ENCODE data around the gene ALDOB. TPM values are rescaled to one million over a fixed set of nuclear protein-coding genes. Genes with fewer than 3 reads are reported as not detected.

The ALDOB gene
- total and polyA plus RNA-seq, 2 of the 13 experiments (the other 11 are each of a cell fraction or from before 2014, with no cell fraction given), result 0.29 to 0.97 TPM

DNA sequence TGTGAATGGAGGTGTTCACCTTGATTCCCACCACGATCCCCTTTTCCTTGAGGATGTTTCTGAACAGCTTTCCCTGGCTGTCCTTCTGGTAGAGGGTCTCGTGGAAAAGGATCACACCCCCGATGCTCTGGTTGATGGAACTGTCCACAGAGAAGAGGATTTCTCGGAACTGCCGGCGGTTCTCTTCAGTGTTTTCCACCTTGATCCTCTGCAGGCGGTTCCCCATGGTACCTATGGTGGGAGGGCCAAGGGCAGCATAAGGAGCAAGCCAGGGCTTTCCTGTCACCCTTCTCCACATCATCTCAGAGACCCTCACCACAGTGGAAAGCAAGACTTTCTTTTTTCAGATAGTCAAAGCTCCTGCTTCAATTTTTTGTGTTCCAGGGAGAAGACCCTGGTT, 5.8 kb downstream of the ALDOB start:
- Histone ChIP-seq H3K4me2 (ENCODE audit: low read depth, low read length) (no peak overlapping the region), H3K9me3 (ENCODE audit: low read length) (no peaks in the 10 kb centered on the region), H3K36me3 (replicated peaks in 1 of 2; ENCODE audit: control insufficient read depth in 1 of 2, insufficient read depth in 2 of 2, low read length in 2 of 2) (no peaks in the 10 kb centered on the region), H3K27me3 (ENCODE audit: control insufficient read depth in 1 of 2, insufficient read depth in 2 of 2, low read length in 2 of 2) (no peaks in the 10 kb centered on the region), H3K9ac (ENCODE audit: insufficient read depth, low read depth, low read length) (no peak overlapping the region), H4K20me1 (ENCODE audit: insufficient read depth, low read length) (no peaks in the 10 kb centered on the region), H2AFZ (ENCODE audit: low read length) (no peak overlapping the region), H3K79me2 (ENCODE audit: insufficient read depth, low read length) (no peaks in the 10 kb centered on the region), H3K4me3 (replicated peaks in 1 of 3; ENCODE audit: insufficient read depth in 1 of 3, low read depth in 2 of 3, low read length in 3 of 3) (no peak overlapping the region), H3K4me1 (ENCODE audit: insufficient read depth, low read length) (peaks cover 88% of the 10 kb centered on the region), H3K27ac (ENCODE audit: extremely low read length, insufficient read depth, low read length) (no peak overlapping the region)
- ATAC-seq (no peak), DNase-seq (ENCODE audit: low spot score) (no peak), FAIRE-seq (no peak)
- no peak for TF ChIP-seq ARNT2 (CRISPR knock-in tag; IDR thresholded peaks at IDR 0.05; ENCODE audit: low read depth)
- no peak for TF ChIP-seq SIX1 (CRISPR knock-in tag; IDR thresholded peaks at IDR 0.05; ENCODE audit: borderline replicate concordance)
- TF ChIP-seq ZNF605 (CRISPR knock-in tag; IDR thresholded peaks at IDR 0.05), result peak; percentile 56; the same call in 1 of the 2 replicates
- TF ChIP-seq ZNF367 (CRISPR knock-in tag; IDR thresholded peaks at IDR 0.05; ENCODE audit: borderline replicate concordance), result 0 out of 2 replicates have a peak, but pooled peaks have one; percentile 45
- no peak for TF ChIP-seq AHR (CRISPR knock-in tag; IDR thresholded peaks at IDR 0.05)
- CTCF ChIA-PET (ENCODE audit: low intra/inter-chr PET ratio, low total read pairs), result no interaction called here
- POLR2A ChIA-PET, result interaction anchor here (2.7 kb wide), 1 partner anchor 16 kb away, joined by 6 read pairs; no protein-coding TSS in a partner anchor
- in situ Hi-C loops (cut with HindIII; ENCODE audit: extremely low pct_ligation_motif_present, low pct_unique_long_range_greater_than_20kb) (no loop called here), intact Hi-C loops (cut with micrococcal nuclease; ENCODE audit: unreplicated experiment) (no loop called here)
- no TSS peak for BruUV-seq (replicated peaks)
- 99% methylated on average over 7 of the region's 7 CpGs for WGBS (ENCODE audit: low lambda C conversion rate)

DNA sequence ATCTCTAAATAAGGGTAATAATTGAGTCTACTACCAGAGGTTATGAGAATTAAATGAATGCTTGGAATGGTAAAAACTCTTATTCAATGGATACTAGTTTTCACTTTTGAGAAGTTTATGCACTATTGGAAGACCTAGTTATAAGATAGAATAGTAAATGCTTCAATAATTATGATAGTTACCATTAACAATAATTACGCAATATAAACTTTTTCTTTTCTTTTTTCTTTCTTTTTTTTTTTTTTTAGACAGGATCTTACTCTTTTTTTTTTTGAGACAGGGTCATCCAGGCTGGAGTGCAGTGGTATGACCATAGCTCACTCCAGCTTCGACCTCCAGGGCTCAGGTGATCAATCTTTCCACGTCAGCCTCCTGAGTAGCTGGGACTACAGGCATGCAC, 6.7 kb downstream of the ALDOB start:
- H3K27ac ChIP-seq (ENCODE audit: extremely low read length, insufficient read depth, low read length), result no peak overlapping the region
- H3K9me3 ChIP-seq (ENCODE audit: low read length), result no peaks in the 10 kb centered on the region
- no peaks in the 10 kb centered on the region for H3K36me3 ChIP-seq (replicated peaks in 1 of 2; ENCODE audit: control insufficient read depth in 1 of 2, insufficient read depth in 2 of 2, low read length in 2 of 2)

More for the DNA sequence above, 6.7 kb downstream of the ALDOB start:
- no TSS peak for BruUV-seq (replicated peaks)
- ChIA-PET POLR2A (interaction anchor here (2.7 kb wide), 1 partner anchor 17 kb away, joined by 6 read pairs; no protein-coding TSS in a partner anchor), CTCF (ENCODE audit: low intra/inter-chr PET ratio, low total read pairs) (no interaction called here)
- 94% methylated on average over 3 of the region's 3 CpGs for WGBS (ENCODE audit: low lambda C conversion rate)
- in situ Hi-C loops (cut with HindIII; ENCODE audit: extremely low pct_ligation_motif_present, low pct_unique_long_range_greater_than_20kb), result no loop called here
- ATAC-seq, result no peak
- Histone ChIP-seq H3K9ac (ENCODE audit: insufficient read depth, low read depth, low read length) (no peak overlapping the region), H3K4me1 (ENCODE audit: insufficient read depth, low read length) (peaks cover 88% of the 10 kb centered on the region), H3K27me3 (ENCODE audit: control insufficient read depth in 1 of 2, insufficient read depth in 2 of 2, low read length in 2 of 2) (no peaks in the 10 kb centered on the region), H4K20me1 (ENCODE audit: insufficient read depth, low read length) (no peaks in the 10 kb centered on the region), H3K79me2 (ENCODE audit: insufficient read depth, low read length) (no peaks in the 10 kb centered on the region), H2AFZ (ENCODE audit: low read length) (no peak overlapping the region), H3K4me3 (replicated peaks in 1 of 3; ENCODE audit: insufficient read depth in 1 of 3, low read depth in 2 of 3, low read length in 3 of 3) (no peak overlapping the region), H3K4me2 (ENCODE audit: low read depth, low read length) (no peak overlapping the region)
- DNase-seq (ENCODE audit: low spot score), result no peak
- intact Hi-C loops (cut with micrococcal nuclease; ENCODE audit: unreplicated experiment), result no loop called here
- TF ChIP-seq, protein P1, sequence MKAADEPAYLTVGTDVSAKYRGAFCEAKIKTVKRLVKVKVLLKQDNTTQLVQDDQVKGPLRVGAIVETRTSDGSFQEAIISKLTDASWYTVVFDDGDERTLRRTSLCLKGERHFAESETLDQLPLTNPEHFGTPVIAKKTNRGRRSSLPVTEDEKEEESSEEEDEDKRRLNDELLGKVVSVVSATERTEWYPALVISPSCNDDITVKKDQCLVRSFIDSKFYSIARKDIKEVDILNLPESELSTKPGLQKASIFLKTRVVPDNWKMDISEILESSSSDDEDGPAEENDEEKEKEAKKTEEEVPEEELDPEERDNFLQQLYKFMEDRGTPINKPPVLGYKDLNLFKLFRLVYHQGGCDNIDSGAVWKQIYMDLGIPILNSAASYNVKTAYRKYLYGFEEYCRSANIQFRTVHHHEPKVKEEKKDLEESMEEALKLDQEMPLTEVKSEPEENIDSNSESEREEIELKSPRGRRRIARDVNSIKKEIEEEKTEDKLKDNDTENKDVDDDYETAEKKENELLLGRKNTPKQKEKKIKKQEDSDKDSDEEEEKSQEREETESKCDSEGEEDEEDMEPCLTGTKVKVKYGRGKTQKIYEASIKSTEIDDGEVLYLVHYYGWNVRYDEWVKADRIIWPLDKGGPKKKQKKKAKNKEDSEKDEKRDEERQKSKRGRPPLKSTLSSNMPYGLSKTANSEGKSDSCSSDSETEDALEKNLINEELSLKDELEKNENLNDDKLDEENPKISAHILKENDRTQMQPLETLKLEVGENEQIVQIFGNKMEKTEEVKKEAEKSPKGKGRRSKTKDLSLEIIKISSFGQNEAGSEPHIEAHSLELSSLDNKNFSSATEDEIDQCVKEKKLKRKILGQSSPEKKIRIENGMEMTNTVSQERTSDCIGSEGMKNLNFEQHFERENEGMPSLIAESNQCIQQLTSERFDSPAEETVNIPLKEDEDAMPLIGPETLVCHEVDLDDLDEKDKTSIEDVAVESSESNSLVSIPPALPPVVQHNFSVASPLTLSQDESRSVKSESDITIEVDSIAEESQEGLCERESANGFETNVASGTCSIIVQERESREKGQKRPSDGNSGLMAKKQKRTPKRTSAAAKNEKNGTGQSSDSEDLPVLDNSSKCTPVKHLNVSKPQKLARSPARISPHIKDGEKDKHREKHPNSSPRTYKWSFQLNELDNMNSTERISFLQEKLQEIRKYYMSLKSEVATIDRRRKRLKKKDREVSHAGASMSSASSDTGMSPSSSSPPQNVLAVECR (CRISPR knock-in tag; IDR thresholded peaks at IDR 0.05; ENCODE audit: borderline replicate concordance), result no peak
- TF ChIP-seq ZNF563 (CRISPR knock-in tag; IDR thresholded peaks at IDR 0.05) (no peak), ARHGAP35 (CRISPR knock-in tag; IDR thresholded peaks at IDR 0.05; ENCODE audit: borderline replicate concordance) (no peak), GABPB1 (CRISPR knock-in tag; IDR thresholded peaks at IDR 0.05) (no peak), ZFP36L2 (CRISPR knock-in tag; IDR thresholded peaks at IDR 0.05) (no peak), ZNF205 (CRISPR knock-in tag; IDR thresholded peaks at IDR 0.05) (no peak)
- TF ChIP-seq, protein P2, sequence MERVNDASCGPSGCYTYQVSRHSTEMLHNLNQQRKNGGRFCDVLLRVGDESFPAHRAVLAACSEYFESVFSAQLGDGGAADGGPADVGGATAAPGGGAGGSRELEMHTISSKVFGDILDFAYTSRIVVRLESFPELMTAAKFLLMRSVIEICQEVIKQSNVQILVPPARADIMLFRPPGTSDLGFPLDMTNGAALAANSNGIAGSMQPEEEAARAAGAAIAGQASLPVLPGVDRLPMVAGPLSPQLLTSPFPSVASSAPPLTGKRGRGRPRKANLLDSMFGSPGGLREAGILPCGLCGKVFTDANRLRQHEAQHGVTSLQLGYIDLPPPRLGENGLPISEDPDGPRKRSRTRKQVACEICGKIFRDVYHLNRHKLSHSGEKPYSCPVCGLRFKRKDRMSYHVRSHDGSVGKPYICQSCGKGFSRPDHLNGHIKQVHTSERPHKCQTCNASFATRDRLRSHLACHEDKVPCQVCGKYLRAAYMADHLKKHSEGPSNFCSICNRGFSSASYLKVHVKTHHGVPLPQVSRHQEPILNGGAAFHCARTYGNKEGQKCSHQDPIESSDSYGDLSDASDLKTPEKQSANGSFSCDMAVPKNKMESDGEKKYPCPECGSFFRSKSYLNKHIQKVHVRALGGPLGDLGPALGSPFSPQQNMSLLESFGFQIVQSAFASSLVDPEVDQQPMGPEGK (CRISPR knock-in tag; IDR thresholded peaks at IDR 0.05), result no peak
- FAIRE-seq, result no peak
